ENCODE measurements around the gene IL31RA.
A peak's percentile ranks its signal among the peaks of the same experiment; 100 is the strongest.

Gene IL31RA

DNA sequence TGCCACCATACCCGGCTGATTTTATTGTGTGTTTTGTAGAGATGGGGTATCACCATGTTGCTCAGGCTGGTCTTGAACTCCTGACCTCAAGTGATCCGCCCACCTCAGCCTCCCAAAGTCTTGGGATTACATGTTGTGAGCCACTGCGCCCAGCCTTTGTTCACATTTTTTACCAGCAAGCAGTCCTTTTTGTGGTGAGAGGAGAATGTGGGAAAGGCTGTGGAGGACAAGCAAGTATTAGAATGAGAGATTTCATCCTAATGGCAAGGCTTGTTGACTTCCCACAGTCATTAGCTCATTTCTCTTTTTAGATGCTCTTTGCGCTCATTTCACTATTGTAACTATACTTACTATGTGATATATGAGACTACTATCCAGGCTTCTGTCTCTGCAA, 6.1 kb downstream of the IL31RA start:
- H3K4me3 ChIP-seq (replicated peaks in 1 of 2; ENCODE audit: low read depth in 2 of 2, low read length in 2 of 2), result no peak overlapping the region
- DNase-seq (ENCODE audit: low read depth in 2 of 2), result no peak
- TF ChIP-seq, protein P1, sequence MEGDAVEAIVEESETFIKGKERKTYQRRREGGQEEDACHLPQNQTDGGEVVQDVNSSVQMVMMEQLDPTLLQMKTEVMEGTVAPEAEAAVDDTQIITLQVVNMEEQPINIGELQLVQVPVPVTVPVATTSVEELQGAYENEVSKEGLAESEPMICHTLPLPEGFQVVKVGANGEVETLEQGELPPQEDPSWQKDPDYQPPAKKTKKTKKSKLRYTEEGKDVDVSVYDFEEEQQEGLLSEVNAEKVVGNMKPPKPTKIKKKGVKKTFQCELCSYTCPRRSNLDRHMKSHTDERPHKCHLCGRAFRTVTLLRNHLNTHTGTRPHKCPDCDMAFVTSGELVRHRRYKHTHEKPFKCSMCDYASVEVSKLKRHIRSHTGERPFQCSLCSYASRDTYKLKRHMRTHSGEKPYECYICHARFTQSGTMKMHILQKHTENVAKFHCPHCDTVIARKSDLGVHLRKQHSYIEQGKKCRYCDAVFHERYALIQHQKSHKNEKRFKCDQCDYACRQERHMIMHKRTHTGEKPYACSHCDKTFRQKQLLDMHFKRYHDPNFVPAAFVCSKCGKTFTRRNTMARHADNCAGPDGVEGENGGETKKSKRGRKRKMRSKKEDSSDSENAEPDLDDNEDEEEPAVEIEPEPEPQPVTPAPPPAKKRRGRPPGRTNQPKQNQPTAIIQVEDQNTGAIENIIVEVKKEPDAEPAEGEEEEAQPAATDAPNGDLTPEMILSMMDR (IDR thresholded peaks at IDR 0.05; ENCODE audit: low read depth, low read length), result no peak

DNA sequence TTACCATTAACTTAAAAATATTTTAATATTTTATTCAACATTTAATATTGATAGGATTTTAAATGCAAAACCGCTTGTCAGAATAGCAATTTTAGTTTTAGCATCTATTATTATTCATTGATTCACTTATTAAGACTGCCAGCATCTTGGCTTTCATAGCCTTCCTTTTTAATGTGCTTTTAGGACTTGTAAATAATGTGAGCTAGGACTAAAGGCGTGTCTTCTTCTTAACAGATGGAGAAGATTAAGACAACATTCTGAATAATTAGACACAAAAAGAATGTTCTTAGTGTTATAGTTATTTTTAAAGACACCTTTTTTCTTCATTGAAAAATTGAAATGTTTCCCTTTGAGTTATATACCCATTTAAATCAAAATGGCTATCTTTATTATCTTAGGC, 6.9 kb downstream of the IL31RA start:
- DNase-seq (ENCODE audit: low read depth in 2 of 2), result no peak
- no peak overlapping the region for H3K4me3 ChIP-seq (replicated peaks in 1 of 2; ENCODE audit: low read depth in 2 of 2, low read length in 2 of 2)
- TF ChIP-seq, protein P1 (IDR thresholded peaks at IDR 0.05; ENCODE audit: low read depth, low read length), result no peak

DNA sequence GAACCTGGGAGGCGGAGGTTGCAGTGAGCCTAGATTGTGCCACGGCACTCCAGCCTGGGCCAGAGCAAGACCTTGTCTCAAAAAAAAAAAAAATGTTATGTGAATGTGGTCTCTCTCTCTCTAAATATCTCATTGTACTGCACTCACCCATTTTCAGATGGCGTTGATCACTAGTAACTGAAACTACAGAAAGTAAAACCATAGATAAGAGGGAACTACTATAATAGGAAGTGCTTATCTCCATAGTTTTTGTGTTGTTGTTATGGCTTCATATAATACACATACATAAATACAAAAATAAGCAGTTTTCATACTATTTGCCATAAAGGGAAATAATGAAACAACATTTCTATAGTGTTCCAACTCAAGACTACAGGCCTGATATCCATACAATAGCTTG, 9.1 kb downstream of the IL31RA start:
- TF ChIP-seq, protein P1 (IDR thresholded peaks at IDR 0.05; ENCODE audit: low read depth, low read length), result no peak
- no peak for DNase-seq (ENCODE audit: low read depth in 2 of 2)
- no peak overlapping the region for H3K4me3 ChIP-seq (replicated peaks in 1 of 2; ENCODE audit: low read depth in 2 of 2, low read length in 2 of 2)

DNA sequence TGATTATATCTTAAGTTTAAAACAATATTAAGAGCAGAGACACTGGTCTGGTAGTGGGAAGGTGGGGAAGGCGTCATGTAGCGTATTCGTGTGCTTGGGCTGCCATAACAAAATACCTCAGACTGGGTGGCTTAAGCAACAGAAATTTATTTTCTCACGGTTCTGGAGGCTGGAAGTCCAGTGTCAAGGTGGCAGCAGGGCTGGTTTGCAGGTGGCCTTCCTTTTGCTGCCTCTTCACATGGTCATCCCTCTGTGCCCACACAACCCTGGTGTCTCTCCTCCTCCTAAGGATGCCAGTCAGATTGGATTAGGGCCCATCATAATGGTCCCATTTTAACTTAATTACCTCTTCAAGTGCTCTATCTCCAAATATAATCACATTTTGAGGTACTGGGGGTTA, 9.6 kb downstream of the IL31RA start:
- no peak overlapping the region for H3K4me3 ChIP-seq (replicated peaks in 1 of 2; ENCODE audit: low read depth in 2 of 2, low read length in 2 of 2)
- TF ChIP-seq, protein P1 (IDR thresholded peaks at IDR 0.05; ENCODE audit: low read depth, low read length), result no peak
- no peak for DNase-seq (ENCODE audit: low read depth in 2 of 2)

- TF ChIP-seq, protein P1 (IDR thresholded peaks at IDR 0.05; ENCODE audit: low read depth, low read length), result no peak
- peak; percentile 52 to 64 for DNase-seq (ENCODE audit: low read depth in 2 of 2)
- H3K4me3 ChIP-seq (replicated peaks in 1 of 2; ENCODE audit: low read depth in 2 of 2, low read length in 2 of 2), result no peak overlapping the region
Observed at GRCh38 chr5:55864606-55865541, 13.7 kb downstream of the IL31RA start.

DNA sequence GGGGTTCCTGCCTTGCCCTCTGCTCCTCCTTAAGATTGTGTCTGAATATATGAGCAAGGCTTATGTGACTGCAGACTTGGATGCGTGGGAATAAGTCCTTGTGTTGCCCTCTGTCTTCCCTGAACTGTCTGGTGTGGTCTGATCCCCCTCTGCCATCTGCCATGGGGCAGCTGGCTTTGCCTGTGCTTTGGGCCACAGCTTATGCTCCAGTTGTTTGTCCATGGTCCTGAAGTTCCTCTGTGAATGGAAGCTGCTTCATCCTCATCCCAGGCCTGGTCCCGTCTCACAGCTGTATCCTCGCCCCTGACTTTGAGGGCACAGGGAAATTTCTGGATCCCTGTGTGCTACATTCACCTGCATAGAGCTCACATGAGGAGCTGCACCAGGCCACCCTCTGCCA, 14.7 kb downstream of the IL31RA start:
- TF ChIP-seq, protein P1 (IDR thresholded peaks at IDR 0.05; ENCODE audit: low read depth, low read length), result no peak
- no peak overlapping the region for H3K4me3 ChIP-seq (replicated peaks in 1 of 2; ENCODE audit: low read depth in 2 of 2, low read length in 2 of 2)
- peak; percentile 35 to 50 for DNase-seq (ENCODE audit: low read depth in 2 of 2)
